CD4-positive, alpha-beta T cell (primary cell): ENCODE results near the gene TMEM108. TPM values are rescaled to one million over a fixed set of nuclear protein-coding genes. Genes with fewer than 3 reads are reported as not detected.

Experiments used
- ATAC-seq: fragments of 200-7000 bp; cut with Tn5 transposase; one replicate; pipeline ENCODE4 v1.10.0; 2022; ENCODE audit warnings: mild to moderate bottlenecking; ENCODE audit not compliant: poor library complexity
- CTCF ChIA-PET: fragments of 350-600 bp; sonication (Branson Sonifier 250); formaldehyde crosslinking; loops from one replicate; lab custom pipeline; 2021; ENCODE audit warnings: antibody characterized with exemption, inconsistent platforms; lab: Charles Lee
- POLR2A ChIA-PET: fragments of 350-600 bp; sonication (Branson Sonifier 250); formaldehyde crosslinking; loops from one replicate; lab custom pipeline; 2021; ENCODE audit warnings: antibody characterized with exemption, inconsistent platforms; lab: Charles Lee
- DNase-seq, 14 experiments: peaks; one replicate each; pipeline ENCODE4 v3.0.0-alpha.2; 2013 to 2020; ENCODE audit warnings: mixed read lengths in 2 of 14
- H3K27ac ChIP-seq, 2 donors: one replicate each; pipeline versions ENCODE4 v1.5.1 to v1.7.0; 2013; ENCODE audit warnings: low read length in 2 of 2, low read depth in 1 of 2, mild to moderate bottlenecking in 1 of 2
- H3K27me3 ChIP-seq, 2 experiments: 1 replicate in 1 of 2; 2 replicates in 1 of 2; pipeline versions ENCODE4 v1.6.1 to v1.7.0; 2013; ENCODE audit warnings: low read length in 2 of 2, control low read depth in 1 of 2, mild to moderate bottlenecking in 1 of 2, moderate library complexity in 1 of 2; ENCODE audit not compliant: insufficient read depth in 2 of 2, control insufficient read depth in 1 of 2
- H3K36me3 ChIP-seq: one replicate; pipeline ENCODE4 v1.6.1; 2013; ENCODE audit warnings: low read length, control low read depth; ENCODE audit not compliant: insufficient read depth
- H3K4me1 ChIP-seq: one replicate; pipeline ENCODE4 v1.6.1; 2013; ENCODE audit warnings: low read length, control low read depth; ENCODE audit not compliant: insufficient read depth
- H3K4me3 ChIP-seq: one replicate; pipeline ENCODE4 v1.5.1; 2013; ENCODE audit warnings: mild to moderate bottlenecking, low read length, moderate library complexity
- H3K9me3 ChIP-seq, 2 experiments: 1 replicate in 1 of 2; 2 replicates in 1 of 2; pipeline versions ENCODE4 v1.6.1 to v1.7.0; 2013; ENCODE audit warnings: low read length in 2 of 2, mild to moderate bottlenecking in 2 of 2, control low read depth in 1 of 2, moderate library complexity in 1 of 2; ENCODE audit not compliant: control insufficient read depth in 1 of 2, insufficient read depth in 1 of 2
- H3K27ac Mint-ChIP-seq: one replicate; pipeline ENCODE4 v1.8.0; 2020; ENCODE audit warnings: mixed read lengths
- H3K27me3 Mint-ChIP-seq: one replicate; pipeline ENCODE4 v1.8.0; 2021; ENCODE audit warnings: mixed read lengths
- H3K36me3 Mint-ChIP-seq: one replicate; pipeline ENCODE4 v1.8.0; 2021; ENCODE audit warnings: low read depth, mixed read lengths
- H3K4me1 Mint-ChIP-seq: one replicate; pipeline ENCODE4 v1.8.0; 2021; ENCODE audit warnings: low read depth, mixed read lengths
- H3K4me3 Mint-ChIP-seq: one replicate; pipeline ENCODE4 v1.8.0; 2020; ENCODE audit warnings: mild to moderate bottlenecking, mixed read lengths
- H3K9me3 Mint-ChIP-seq: one replicate; pipeline ENCODE4 v1.8.0; 2020; ENCODE audit warnings: mixed read lengths
- CTCF ChIP-seq: fragments of 200-600 bp; IDR thresholded peaks from one replicate; pipeline ENCODE4 v1.8.0; 2022; ENCODE audit warnings: antibody characterized with exemption, mild to moderate bottlenecking
- intact Hi-C, 2 experiments: fragments of 100-400 bp; cut with DNase I in 1 of 2; cut with micrococcal nuclease in 1 of 2; formaldehyde crosslinking; loops; one replicate each; pipeline versions ENCODE4 v1.15.1 to v1.9.0; 2023 to 2025; cut with DNase I, micrococcal nuclease
- total RNA-seq, 174 experiments: library from RNA in 2 of 174; stranded (reverse) in 2 of 174; gene quantifications; one replicate each; pipeline ENCODE4 v1.2.3 and lab custom pipeline; 2021 to 2026

TMEM108 gene
- total RNA-seq, 2 experiments from 2014 or later = not detected

- H3K4me1 Mint-ChIP-seq = no peaks in the 10 kb centered on the region
- no peaks in the 10 kb centered on the region for H3K9me3 ChIP-seq
- ATAC-seq (no peak), DNase-seq (no peak)
- ChIA-PET POLR2A (no interaction called here), CTCF (no interaction called here)
- intact Hi-C loops = no loop called here
- H3K27me3 ChIP-seq = no peaks in the 10 kb centered on the region
- no peak overlapping the region for H3K27ac ChIP-seq
- H3K4me3 Mint-ChIP-seq = no peak overlapping the region
- TF ChIP-seq CTCF = no peak
- peaks cover 23% of the 10 kb centered on the region for H3K27me3 Mint-ChIP-seq
- no peaks in the 10 kb centered on the region for H3K36me3 Mint-ChIP-seq
- H3K27ac Mint-ChIP-seq = no peak overlapping the region
- no peaks in the 10 kb centered on the region for H3K9me3 Mint-ChIP-seq
- H3K36me3 ChIP-seq = no peaks in the 10 kb centered on the region
- no peak overlapping the region for H3K4me3 ChIP-seq
- H3K4me1 ChIP-seq = no peaks in the 10 kb centered on the region
Measured at GRCh38 chr3:133254151-133254550, 216.0 kb downstream of the TMEM108 start.

GRCh38 chr3:133254716-133255115 is 216.5 kb downstream of the TMEM108 start:
- POLR2A ChIA-PET = no interaction called here
- H3K36me3 Mint-ChIP-seq = no peaks in the 10 kb centered on the region
- intact Hi-C loops = no loop called here

GRCh38 chr3:133256787-133257483 is 218.7 kb downstream of the TMEM108 start:
- no peaks in the 10 kb centered on the region for H3K4me1 Mint-ChIP-seq

More at GRCh38 chr3:133254716-133255115, 216.5 kb downstream of the TMEM108 start:
- no peaks in the 10 kb centered on the region for H3K27me3 ChIP-seq
- no peak for DNase-seq
- Mint-ChIP-seq H3K27me3 (peaks cover 23% of the 10 kb centered on the region), H3K9me3 (no peaks in the 10 kb centered on the region), H3K4me1 (no peaks in the 10 kb centered on the region), H3K27ac (no peak overlapping the region), H3K4me3 (no peak overlapping the region)
- H3K36me3 ChIP-seq = no peaks in the 10 kb centered on the region
- H3K27ac ChIP-seq = no peak overlapping the region
- no peaks in the 10 kb centered on the region for H3K9me3 ChIP-seq
- CTCF ChIA-PET = no interaction called here
- no peaks in the 10 kb centered on the region for H3K4me1 ChIP-seq
- no peak for ATAC-seq
- no peak overlapping the region for H3K4me3 ChIP-seq
- no peak for TF ChIP-seq CTCF

More at GRCh38 chr3:133256787-133257483, 218.7 kb downstream of the TMEM108 start:
- H3K9me3 Mint-ChIP-seq = no peaks in the 10 kb centered on the region
- TF ChIP-seq CTCF = no peak
- H3K4me3 Mint-ChIP-seq = no peak overlapping the region
- POLR2A ChIA-PET = no interaction called here
- H3K27me3 Mint-ChIP-seq = peaks cover 10% of the 10 kb centered on the region
- Histone ChIP-seq H3K4me3 (no peak overlapping the region), H3K36me3 (no peaks in the 10 kb centered on the region), H3K27ac (no peak overlapping the region), H3K9me3 (no peaks in the 10 kb centered on the region), H3K4me1 (no peaks in the 10 kb centered on the region), H3K27me3 (no peaks in the 10 kb centered on the region)
- CTCF ChIA-PET = no interaction called here
- intact Hi-C loops = no loop called here
- ATAC-seq = no peak
- no peak for DNase-seq
- H3K36me3 Mint-ChIP-seq = no peaks in the 10 kb centered on the region
- no peak overlapping the region for H3K27ac Mint-ChIP-seq
